H1 (cell line): Measurements from ENCODE around the gene MMP17.

Experiments
- POLR2AphosphoS5 ChIP-seq: IDR thresholded peaks from 2 replicates; pipeline ENCODE4 v1.6.1; 2011; ENCODE audit warnings: low read depth, low read length
- TAF1 ChIP-seq: IDR thresholded peaks from 2 replicates; pipeline ENCODE4 v1.6.1; 2011; ENCODE audit warnings: mild to moderate bottlenecking, low read depth, low read length
- TF ChIP-seq, protein P1 (sequence below), 3 experiments: IDR thresholded peaks; 1 replicate in 2 of 3; 2 replicates in 1 of 3; pipeline versions ENCODE4 v1.5.1 to v1.6.1; 2011; ENCODE audit warnings: low read length in 3 of 3, mild to moderate bottlenecking in 3 of 3, inconsistent platforms in 2 of 3, low read depth in 1 of 3, moderate library complexity in 1 of 3; ENCODE audit not compliant: insufficient read depth in 1 of 3; ENCODE audit errors: control extremely low read depth in 1 of 3

GRCh38 chr12:131836714-131837397 lies 8.7 kb downstream of the MMP17 start:
- TF ChIP-seq, protein P1, sequence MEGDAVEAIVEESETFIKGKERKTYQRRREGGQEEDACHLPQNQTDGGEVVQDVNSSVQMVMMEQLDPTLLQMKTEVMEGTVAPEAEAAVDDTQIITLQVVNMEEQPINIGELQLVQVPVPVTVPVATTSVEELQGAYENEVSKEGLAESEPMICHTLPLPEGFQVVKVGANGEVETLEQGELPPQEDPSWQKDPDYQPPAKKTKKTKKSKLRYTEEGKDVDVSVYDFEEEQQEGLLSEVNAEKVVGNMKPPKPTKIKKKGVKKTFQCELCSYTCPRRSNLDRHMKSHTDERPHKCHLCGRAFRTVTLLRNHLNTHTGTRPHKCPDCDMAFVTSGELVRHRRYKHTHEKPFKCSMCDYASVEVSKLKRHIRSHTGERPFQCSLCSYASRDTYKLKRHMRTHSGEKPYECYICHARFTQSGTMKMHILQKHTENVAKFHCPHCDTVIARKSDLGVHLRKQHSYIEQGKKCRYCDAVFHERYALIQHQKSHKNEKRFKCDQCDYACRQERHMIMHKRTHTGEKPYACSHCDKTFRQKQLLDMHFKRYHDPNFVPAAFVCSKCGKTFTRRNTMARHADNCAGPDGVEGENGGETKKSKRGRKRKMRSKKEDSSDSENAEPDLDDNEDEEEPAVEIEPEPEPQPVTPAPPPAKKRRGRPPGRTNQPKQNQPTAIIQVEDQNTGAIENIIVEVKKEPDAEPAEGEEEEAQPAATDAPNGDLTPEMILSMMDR (IDR thresholded peaks at IDR 0.05; ENCODE audit: control extremely low read depth in 1 of 3, insufficient read depth in 1 of 3, low read depth in 1 of 3, low read length in 3 of 3), result no peak
- TF ChIP-seq POLR2AphosphoS5 (no peak), TAF1 (no peak)
